PFSK-1 (cell line): Measurements from ENCODE around the gene RPRD1B.

Experiments
- FOXP2 ChIP-seq: optimal IDR thresholded peaks from 2 replicates; pipeline ENCODE3; 2011; ENCODE audit warnings: borderline replicate concordance, control low read depth, inconsistent platforms; ENCODE audit not compliant: insufficient read depth; ENCODE audit errors: extremely low read length, extremely low read depth
- POLR2AphosphoS5 ChIP-seq: IDR thresholded peaks from 2 replicates; pipeline ENCODE4 v1.6.1; 2012; ENCODE audit warnings: low read depth, mild to moderate bottlenecking, control low read depth, low read length, moderate library complexity
- REST ChIP-seq, 2 experiments: IDR thresholded peaks; 2 replicates each; pipeline versions ENCODE4 v1.6.1 to v1.8.0; 2011 to 2012; ENCODE audit warnings: low read depth in 2 of 2, low read length in 2 of 2, control low read depth in 1 of 2, inconsistent platforms in 1 of 2, mild to moderate bottlenecking in 1 of 2, moderate library complexity in 1 of 2; ENCODE audit not compliant: insufficient read depth in 1 of 2
- SIN3A ChIP-seq: IDR thresholded peaks from 2 replicates; pipeline ENCODE4 v1.6.1; 2012; ENCODE audit warnings: mild to moderate bottlenecking, low read length, moderate library complexity, borderline replicate concordance; ENCODE audit not compliant: insufficient read depth
- TAF1 ChIP-seq: IDR thresholded peaks from 2 replicates; pipeline ENCODE4 v1.6.1; 2012; ENCODE audit warnings: low read length, control low read depth, borderline replicate concordance; ENCODE audit not compliant: insufficient read depth

Gene RPRD1B

GRCh38 chr20:37987602-37988290 is 45.8 kb upstream of the RPRD1B start:
- TF ChIP-seq FOXP2 (no peak), POLR2AphosphoS5 (no peak), SIN3A (no peak), TAF1 (no peak), REST (IDR thresholded peaks at IDR 0.05; ENCODE audit: insufficient read depth in 1 of 2, low read depth in 2 of 2, low read length in 2 of 2) (no peak)

- TF ChIP-seq FOXP2 (no peak), REST (IDR thresholded peaks at IDR 0.05; ENCODE audit: insufficient read depth in 1 of 2, low read depth in 2 of 2, low read length in 2 of 2) (no peak), SIN3A (no peak), TAF1 (no peak), POLR2AphosphoS5 (no peak)
These were observed 45.1 kb upstream of the RPRD1B start for GRCh38 chr20:37988306-37988954.

- TF ChIP-seq POLR2AphosphoS5, result no peak
- no peak for TF ChIP-seq SIN3A
- no peak for TF ChIP-seq FOXP2
- no peak for TF ChIP-seq REST (IDR thresholded peaks at IDR 0.05; ENCODE audit: insufficient read depth in 1 of 2, low read depth in 2 of 2, low read length in 2 of 2)
- no peak for TF ChIP-seq TAF1
These were observed 43.8 kb upstream of the RPRD1B start for GRCh38 chr20:37989601-37990295.

- TF ChIP-seq REST (IDR thresholded peaks at IDR 0.05; ENCODE audit: insufficient read depth in 1 of 2, low read depth in 2 of 2, low read length in 2 of 2), result no peak
- TF ChIP-seq FOXP2, result no peak
- no peak for TF ChIP-seq TAF1
- no peak for TF ChIP-seq SIN3A
- TF ChIP-seq POLR2AphosphoS5, result no peak
These were observed 42.9 kb upstream of the RPRD1B start for GRCh38 chr20:37990571-37991151.
